ENCODE data around the gene FNIP1.
"Not testable (repeated sequence)": the region's sequence is repeated elsewhere in the genome, so short reads cannot be mapped to it uniquely, and the experiment has no call there.

The FNIP1 gene

GRCh38 chr5:131682826-131683225 lies 114.0 kb downstream of the FNIP1 start:
- DNase-seq, result no peak

GRCh38 chr5:131682175-131682574 lies 114.6 kb downstream of the FNIP1 start:
- DNase-seq, result no peak

GRCh38 chr5:131679911-131680310 lies 116.9 kb downstream of the FNIP1 start:
- DNase-seq, result no peak

DNA sequence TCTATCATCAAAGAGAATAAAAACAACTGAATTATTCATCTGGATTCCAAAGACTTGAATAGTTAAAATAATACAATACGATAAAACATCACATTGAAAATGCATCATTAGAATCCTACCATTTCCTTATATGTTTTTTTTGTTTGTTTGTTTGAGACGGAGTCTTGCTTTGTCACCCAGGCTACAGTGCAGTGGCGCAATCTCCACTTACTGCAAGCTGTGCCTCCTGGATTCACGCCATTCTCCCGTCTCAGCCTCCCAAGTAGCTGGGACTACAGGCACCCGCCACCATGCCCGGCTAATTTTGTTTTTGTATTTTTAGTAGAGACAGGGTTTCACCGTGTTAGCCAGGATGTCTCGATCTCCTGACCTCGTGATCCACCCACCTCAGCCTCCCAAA lies 118.5 kb downstream of the FNIP1 start:
- not testable (repeated sequence) for DNase-seq

- no peak for DNase-seq
Measured at GRCh38 chr5:131677115-131677514, 119.7 kb downstream of the FNIP1 start.

DNA sequence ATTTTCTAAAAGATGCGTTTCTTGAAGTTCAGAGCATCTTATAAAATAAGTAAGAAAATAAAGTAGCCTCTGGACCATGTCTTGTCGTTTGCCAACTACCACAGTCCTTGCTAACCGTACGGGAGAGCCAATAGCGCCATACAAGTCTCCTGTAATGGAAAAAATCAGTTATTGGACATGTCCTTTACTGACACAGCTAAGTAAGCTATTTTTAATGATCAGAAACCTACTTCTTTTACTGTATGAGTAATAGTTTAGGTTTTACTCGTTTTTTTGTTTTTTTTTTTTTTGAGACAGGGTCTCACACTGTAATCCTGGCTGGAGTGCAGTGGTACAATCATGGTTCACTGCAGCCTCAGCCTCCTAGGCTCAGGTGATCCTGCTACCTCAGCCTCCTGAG lies 124.0 kb downstream of the FNIP1 start:
- DNase-seq, result no peak

GRCh38 chr5:131671994-131672655 lies 124.7 kb downstream of the FNIP1 start:
- DNase-seq, result no peak

GRCh38 chr5:131671409-131671808 lies 125.4 kb downstream of the FNIP1 start:
- no peak for DNase-seq

DNA sequence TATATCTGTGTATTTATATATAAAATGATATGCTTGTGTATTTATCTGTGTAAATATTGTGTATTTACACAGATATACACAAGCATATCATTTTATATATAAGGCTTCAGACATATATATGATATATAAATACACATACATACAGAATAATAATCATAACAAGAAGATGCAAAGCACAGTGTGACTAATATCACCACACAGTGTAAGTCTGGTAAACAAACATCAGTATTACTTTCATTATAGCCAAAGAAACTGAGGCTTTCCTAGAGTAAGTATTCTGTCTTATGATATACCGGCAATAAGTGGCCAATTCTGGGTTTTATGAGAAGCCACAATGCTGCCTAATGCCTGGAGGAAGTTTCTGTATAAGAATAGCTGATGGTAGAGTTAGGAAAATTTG lies 131.9 kb downstream of the FNIP1 start:
- DNase-seq, result no peak

DNA sequence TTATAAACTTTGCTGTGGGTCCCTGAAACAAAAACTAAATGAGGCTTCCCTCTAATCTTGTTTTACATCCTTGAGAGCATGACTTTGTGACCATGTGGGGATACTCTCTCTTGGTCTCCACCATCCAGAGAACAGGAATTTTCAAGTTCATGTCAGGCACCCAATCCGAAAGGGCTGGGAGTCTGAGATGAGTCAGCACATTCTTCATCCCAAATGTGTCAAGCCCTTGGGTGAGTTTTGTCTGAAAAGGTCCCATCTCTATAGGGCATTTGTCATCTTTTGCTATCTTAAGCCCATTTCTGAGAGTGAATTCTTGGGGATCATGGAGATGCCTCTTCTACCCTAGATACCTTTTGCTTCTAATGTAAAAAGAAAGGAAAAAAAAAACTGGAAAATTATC lies 134.9 kb downstream of the FNIP1 start:
- DNase-seq, result no peak

DNA sequence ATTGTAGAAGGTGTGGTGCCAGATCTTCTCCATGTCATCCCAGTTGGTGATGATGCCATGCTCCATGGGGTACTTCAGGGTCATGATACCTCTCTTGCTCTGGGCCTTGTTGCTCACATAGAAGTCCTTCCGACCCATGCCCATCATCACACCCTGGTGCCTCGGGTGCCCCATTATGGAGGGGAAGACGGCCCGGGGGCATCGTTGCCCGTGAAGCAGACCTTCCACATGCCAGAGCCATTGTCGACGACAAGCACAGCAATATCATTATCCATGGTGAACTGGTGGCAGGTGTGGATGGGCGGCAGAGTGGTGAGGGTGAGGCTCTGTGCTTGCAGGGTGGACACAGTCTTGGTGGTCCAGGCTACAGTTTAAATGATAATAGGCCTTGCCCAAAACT lies 137.0 kb downstream of the FNIP1 start:
- no peak for DNase-seq

- DNase-seq, result no peak
Measured at GRCh38 chr5:131659290-131659689, 137.5 kb downstream of the FNIP1 start.

DNA sequence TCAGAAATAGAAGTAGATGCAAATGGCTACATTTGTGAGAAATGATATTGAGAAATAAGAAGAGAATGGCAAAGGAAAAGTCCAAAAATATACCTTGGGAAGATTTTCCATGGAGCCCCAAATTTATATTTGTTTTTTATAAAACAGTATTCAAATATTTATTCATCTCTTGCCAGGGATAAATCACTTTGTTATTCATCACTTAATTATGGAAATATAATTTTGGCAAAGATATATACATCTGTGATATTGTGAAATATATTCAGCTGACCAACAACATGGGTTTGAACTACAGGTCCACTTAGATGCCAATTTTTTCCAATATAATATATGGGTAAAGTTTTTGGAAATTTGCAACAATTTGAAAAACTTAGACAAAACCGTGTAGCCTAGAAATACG lies 142.0 kb downstream of the FNIP1 start:
- no peak for DNase-seq

GRCh38 chr5:131654309-131654708 lies 142.5 kb downstream of the FNIP1 start:
- no peak for DNase-seq

- DNase-seq, result no peak
Measured at GRCh38 chr5:131649161-131649560, 147.7 kb downstream of the FNIP1 start.

DNA sequence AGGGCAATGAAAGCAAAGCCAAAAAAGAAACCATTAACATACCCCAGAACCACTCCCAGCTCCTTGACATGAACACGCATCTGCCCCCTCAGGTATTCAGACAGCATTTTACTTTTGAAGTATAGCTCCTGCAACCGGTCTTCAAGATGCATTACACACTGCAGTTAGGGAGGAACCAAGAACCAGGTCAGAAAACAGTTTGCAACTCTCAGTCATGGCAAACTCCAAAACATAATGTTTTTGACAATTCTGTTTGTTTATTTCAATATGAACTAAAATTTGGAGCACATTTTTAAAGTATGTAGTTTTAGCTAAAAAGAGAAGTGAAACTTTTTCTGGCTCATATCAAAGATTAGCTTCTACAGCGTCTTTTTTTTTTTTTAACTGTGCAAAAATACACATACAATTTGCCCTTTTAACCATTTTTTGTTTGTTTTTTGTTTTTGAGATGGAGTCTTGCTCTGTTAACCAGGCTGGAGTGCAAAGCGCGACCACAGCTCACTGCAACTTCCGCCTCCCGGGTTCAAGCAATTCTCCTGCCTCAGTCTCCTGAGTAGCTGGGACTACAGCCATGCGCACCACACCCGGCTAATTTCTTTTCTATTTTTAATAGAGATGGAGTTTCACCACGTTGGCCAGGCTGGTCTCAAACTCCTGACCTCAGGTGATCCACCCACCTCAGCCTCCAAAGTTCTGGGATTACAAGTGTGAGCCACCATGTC lies 149.6 kb downstream of the FNIP1 start:
- DNase-seq, result no peak

DNA sequence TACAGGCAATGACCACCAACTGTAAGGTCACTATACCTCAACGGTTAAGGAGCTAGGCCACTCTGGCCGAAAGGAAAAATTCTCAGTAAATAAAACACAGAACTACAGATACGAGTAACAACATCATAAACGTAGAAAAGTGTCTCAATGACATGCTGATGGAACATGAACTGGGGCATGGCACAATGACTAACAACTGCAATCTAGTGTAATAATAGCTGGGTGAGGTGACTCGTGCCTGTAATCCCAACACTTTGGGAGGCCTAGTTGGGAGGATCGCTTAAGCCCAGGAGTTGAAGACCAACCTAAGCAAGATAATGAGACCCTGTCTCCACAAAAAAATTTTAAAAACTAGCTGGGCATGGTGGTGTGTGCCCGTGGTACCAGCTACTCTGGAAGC lies 152.0 kb downstream of the FNIP1 start:
- DNase-seq, result no peak

DNA sequence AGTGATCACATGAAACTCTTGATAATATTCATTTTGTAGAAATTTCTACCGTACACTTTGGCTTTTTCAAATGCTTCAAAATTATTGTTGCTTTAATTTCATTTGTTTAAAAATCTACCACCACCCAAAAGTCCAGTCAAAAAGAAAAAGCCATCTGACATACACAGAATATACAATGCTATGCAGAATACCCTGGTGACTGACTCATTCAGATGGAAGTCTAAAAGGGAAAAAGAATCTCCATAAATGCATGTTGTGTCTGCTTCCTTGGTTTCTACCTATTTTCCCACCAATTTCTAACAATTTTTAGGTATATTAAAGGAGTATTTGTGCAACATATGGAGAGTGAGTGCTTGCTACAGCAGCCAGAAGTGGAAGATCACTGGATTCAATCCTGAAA lies 152.4 kb downstream of the FNIP1 start:
- no peak for DNase-seq

GRCh38 chr5:131641494-131641893 lies 155.3 kb downstream of the FNIP1 start:
- no peak for DNase-seq

- no peak for DNase-seq
Measured at GRCh38 chr5:131640043-131640856, 156.6 kb downstream of the FNIP1 start.

DNA sequence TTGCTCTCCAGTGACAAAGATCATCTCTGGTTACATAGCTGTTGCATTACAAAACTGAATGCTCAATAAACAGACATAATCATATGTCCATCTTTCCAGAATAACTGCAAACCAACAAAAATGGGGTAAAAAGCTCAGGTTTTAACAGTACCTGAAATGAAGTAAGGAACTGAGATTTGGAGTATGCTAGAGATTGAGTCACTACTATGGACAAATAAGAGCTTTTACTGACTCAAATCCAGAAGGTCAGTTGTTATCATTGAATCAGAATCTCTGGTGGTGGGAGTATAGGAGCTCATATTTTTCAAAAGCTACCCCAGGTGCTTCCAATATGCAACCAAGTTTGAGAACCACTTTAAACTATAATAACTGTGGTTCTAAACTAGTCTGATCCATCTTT lies 157.7 kb downstream of the FNIP1 start:
- DNase-seq, result no peak

GRCh38 chr5:131637694-131638093 lies 159.1 kb downstream of the FNIP1 start:
- no peak for DNase-seq

- DNase-seq, result no peak
Measured at GRCh38 chr5:131635684-131636572, 160.9 kb downstream of the FNIP1 start.
